ENCODE results near the gene CACTIN.
"Not testable (repeated sequence)": the region's sequence is repeated elsewhere in the genome, so short reads cannot be mapped to it uniquely, and the experiment has no call there.

The CACTIN gene

GRCh38 chr19:3648037-3648905, 21.7 kb upstream of the CACTIN start:
- no peak overlapping the region for H3K27ac ChIP-seq
- DNase-seq (ENCODE audit: low read depth, low spot score), result no peak

DNA sequence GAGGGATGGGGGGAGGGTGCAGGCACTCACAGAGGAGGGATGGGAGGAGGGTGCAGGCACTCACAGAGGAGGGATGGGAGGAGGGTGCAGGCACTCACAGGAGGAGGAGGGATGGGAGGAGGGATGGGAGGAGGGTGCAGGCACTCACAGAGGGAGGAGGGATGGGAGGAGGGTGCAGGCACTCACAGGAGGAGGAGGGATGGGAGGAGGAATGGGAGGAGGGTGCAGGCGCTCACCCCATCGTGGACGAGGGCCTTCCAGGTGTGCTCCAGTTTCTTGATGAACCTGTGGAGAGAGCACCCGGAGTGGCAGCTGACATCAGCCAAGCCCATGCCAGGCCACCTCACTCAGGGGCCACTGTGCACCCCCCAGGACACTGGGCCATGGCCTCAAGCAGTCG, 20.5 kb upstream of the CACTIN start:
- not testable (repeated sequence) for DNase-seq (ENCODE audit: low read depth, low spot score); H3K27ac ChIP-seq

DNA sequence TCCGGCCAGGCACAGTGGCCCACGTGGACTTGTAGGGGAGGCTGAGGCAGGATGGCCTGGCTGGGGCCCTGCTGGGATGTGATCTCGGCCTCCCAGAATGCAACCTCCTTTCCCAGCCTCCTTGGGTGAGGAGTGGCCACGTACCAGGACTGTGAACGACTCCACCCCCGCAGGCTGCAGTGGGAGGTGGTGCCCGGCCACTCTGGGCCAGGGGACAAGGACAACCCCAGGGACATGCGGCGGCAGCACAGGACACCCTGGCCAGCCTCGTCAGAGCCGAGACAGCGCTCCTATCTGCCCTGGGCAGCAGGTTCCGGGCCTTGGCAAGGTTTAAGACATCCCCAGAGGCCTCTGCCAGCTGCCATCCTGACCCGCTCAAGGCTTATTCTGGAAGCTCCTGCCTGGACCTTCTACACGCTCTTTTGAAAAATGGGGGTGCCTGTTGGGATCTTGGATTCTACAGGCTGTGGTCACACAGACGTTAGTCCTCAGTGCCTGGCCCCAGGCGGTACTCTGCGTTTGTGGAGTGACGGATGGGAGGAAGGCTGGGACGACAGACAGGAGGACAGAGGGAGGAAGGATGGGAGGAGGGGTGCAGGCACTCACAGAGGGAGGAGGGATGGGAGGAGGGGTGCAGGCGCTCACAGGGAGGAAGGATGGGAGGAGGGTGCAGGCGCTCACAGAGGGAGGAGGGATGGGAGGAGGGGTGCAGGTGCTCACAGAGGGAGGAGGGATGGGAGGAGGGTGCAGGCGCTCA, 19.9 kb upstream of the CACTIN start:
- H3K27ac ChIP-seq, result no peak overlapping the region
- no peak for DNase-seq (ENCODE audit: low read depth, low spot score)

DNA sequence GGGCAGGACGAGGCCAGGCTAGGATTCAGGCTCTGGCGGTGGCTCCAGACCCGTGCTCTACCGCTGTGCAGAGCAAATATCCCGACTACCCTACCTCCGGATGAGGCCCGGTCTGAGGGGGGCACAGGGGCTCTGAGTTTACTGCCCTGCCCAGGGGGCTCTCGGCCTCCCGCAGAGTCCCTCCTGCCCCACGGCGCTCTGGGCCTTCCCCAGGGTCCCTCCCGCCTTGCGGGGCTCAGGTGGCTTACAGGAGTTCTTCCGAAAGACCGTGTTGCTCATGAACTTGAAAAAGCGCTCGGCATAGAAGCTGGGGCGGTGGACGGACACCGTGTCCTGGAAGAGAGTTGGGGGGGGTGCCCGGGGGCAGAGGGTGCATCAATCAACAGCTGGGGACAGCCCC, 19.1 kb upstream of the CACTIN start:
- DNase-seq (ENCODE audit: low read depth, low spot score), result no peak

GRCh38 chr19:3645067-3645396, 18.4 kb upstream of the CACTIN start:
- no peak overlapping the region for H3K27ac ChIP-seq

More for the DNA sequence above, 19.1 kb upstream of the CACTIN start:
- no peak overlapping the region for H3K27ac ChIP-seq

GRCh38 chr19:3644351-3645066, 17.9 kb upstream of the CACTIN start:
- DNase-seq (ENCODE audit: low read depth, low spot score), result no peak
- no peak overlapping the region for H3K27ac ChIP-seq

More at GRCh38 chr19:3645067-3645396, 18.4 kb upstream of the CACTIN start:
- no peak for DNase-seq (ENCODE audit: low read depth, low spot score)

DNA sequence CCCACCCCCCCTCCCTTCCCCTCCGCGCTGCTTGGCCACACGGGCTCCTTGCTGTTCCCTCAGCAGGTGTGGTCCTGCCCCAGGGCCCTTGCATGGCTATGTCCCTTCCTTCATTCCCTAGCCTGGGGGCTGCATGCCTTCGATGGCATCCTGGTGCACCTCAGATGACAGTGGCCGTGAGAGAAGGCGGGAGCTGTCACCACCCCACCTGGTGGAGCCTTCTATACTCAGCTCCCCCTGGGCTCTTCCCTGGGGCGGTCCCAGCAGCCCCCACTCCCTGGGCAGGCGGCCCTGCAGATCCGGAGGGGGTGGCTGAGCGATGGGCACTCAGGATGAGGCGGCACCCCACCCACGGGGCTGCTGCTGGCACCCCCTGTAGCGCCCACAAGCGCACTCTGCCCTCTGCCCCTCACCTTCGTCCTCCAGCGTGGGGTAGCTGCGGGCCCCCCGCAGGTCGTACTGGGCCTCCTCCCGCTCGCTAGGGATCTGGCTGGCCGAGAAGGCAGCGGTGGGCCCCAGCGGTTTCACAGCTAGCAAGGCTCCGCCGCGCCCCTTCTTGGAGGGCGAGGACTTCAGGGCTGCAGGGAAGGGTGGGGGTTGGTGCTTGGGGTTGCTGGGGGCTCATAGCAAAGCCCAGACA, 17.2 kb upstream of the CACTIN start:
- no peak overlapping the region for H3K27ac ChIP-seq
- DNase-seq (ENCODE audit: low read depth, low spot score), result no peak

- DNase-seq (ENCODE audit: low read depth, low spot score), result no peak
Measured at GRCh38 chr19:3642987-3643673, 16.5 kb upstream of the CACTIN start.

GRCh38 chr19:3642296-3642695, 15.7 kb upstream of the CACTIN start:
- H3K27ac ChIP-seq, result no peak overlapping the region
- DNase-seq (ENCODE audit: low read depth, low spot score), result no peak

More at GRCh38 chr19:3642987-3643673, 16.5 kb upstream of the CACTIN start:
- no peak overlapping the region for H3K27ac ChIP-seq

DNA sequence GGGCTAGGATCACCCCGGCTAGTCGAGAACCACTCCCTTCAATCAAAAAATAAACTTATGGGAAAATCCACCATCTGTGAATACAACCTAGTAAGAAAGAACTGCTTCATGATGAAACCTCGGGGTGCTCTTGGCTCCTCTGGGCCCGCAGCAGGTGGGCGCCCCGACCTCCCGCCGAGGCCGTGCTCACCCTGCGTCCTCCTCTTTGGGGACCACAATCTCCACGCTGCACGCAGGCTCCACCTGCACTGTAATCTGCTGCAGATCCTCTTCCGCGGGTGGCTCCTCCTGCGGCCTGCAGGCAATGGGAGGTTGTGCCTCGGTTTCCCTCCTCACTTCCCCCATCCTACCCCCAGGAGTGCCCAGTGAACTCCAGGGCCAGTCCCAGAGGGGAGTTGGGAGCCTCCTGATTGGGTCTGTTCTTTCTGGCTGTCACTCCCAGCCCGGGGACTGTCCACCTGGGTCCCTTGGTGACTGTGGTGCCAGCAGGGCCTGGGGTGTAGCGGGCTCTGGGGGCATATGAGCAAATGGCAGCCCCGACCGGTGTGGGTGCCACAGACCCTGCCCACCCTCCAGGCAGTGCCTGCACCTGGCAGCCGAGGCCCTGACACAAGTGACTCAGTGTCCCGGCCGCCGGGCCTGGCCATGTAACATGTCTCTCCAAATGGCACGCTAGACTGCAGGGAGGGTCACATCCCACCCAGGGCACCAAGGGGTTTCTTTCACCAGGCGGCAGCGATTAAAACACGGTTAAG, 15.1 kb upstream of the CACTIN start:
- DNase-seq (ENCODE audit: low read depth, low spot score), result no peak
- H3K27ac ChIP-seq, result no peak overlapping the region

- H3K27ac ChIP-seq, result no peak overlapping the region
- DNase-seq (ENCODE audit: low read depth, low spot score), result no peak
Measured at GRCh38 chr19:3639479-3639878, 12.9 kb upstream of the CACTIN start.

- no peak for DNase-seq (ENCODE audit: low read depth, low spot score)
- H3K27ac ChIP-seq, result no peak overlapping the region
Measured at GRCh38 chr19:3638208-3639193, 11.9 kb upstream of the CACTIN start.

- no peak overlapping the region for H3K27ac ChIP-seq
- no peak for DNase-seq (ENCODE audit: low read depth, low spot score)
Measured at GRCh38 chr19:3637621-3638020, 11.0 kb upstream of the CACTIN start.

DNA sequence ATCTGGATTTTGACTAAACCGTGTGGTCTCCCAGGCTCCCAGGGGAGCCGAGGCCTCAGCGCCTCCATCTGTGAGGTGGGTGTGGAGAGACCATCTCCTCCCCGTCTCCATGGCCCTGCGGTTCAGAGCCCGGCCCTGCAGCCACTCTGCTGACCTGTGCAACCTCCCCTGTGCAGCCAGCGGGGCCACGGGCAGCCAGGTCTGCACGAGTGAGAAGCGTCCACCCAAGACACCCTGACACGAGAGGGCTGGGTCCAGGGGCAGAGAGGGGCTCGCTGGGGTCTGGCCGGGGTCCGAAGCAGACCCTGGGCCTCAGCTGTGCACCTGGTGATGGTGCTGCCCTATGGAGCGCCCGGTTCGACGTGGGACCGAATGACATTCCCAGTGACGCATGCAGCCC, 10.4 kb upstream of the CACTIN start:
- H3K27ac ChIP-seq, result no peak overlapping the region
- DNase-seq (ENCODE audit: low read depth, low spot score), result no peak

DNA sequence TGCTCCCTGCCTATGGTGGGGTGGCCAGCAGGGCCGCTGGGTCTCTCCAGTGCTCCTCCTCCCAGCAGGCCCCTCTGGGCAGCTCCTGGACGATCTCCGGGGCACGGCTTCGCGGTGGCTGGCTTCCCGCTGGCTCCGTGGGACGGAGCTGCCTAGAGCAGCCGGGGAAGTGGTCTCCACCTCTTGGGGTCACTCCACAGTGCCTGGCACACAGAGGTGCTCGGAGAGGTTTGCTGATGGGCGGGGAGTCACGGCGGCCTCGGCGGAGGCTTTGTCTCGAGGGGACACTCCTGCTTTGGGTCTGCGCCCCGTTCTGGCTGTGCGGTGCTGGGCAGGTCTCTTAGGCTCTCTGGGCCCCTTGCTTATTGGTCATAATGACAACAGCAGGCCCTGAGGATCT, 9.9 kb upstream of the CACTIN start:
- H3K27ac ChIP-seq, result no peak overlapping the region
- no peak for DNase-seq (ENCODE audit: low read depth, low spot score)

GRCh38 chr19:3634496-3635045, 8.0 kb upstream of the CACTIN start:
- H3K27ac ChIP-seq, result no peak overlapping the region
- DNase-seq (ENCODE audit: low read depth, low spot score), result no peak

GRCh38 chr19:3633559-3633988, 7.0 kb upstream of the CACTIN start:
- DNase-seq (ENCODE audit: low read depth, low spot score), result no peak
- no peak overlapping the region for H3K27ac ChIP-seq

All from epithelial cell of prostate (primary cell).